Liver (tissue), 9 donors: ENCODE data around the gene EXO1. TPM values are rescaled to one million over a fixed set of nuclear protein-coding genes. Genes with fewer than 3 reads are reported as not detected.

Experiments used
- DNase-seq: peaks from one replicate; pipeline ENCODE4 v3.0.0-alpha.2; 2017; ENCODE audit warnings: low spot score
- H3K27ac ChIP-seq, 2 donors: one replicate each; pipeline ENCODE4 v1.7.0; 2013; ENCODE audit warnings: inconsistent platforms in 2 of 2, low read length in 2 of 2, control low read depth in 1 of 2, low read depth in 1 of 2, mild to moderate bottlenecking in 1 of 2
- H3K27me3 ChIP-seq, 4 donors: one replicate each; pipeline versions ENCODE4 v1.6.1 to v1.7.0; 2013; ENCODE audit warnings: low read length in 3 of 4, inconsistent platforms in 1 of 4, mild to moderate bottlenecking in 1 of 4, moderate library complexity in 1 of 4; ENCODE audit not compliant: control insufficient read depth in 4 of 4, insufficient read depth in 4 of 4
- H3K36me3 ChIP-seq, 4 donors: one replicate each; pipeline versions ENCODE4 v1.6.1 to v1.7.0; 2013; ENCODE audit warnings: low read length in 3 of 4, mild to moderate bottlenecking in 3 of 4, low read depth in 1 of 4, moderate library complexity in 1 of 4; ENCODE audit not compliant: control insufficient read depth in 4 of 4, insufficient read depth in 3 of 4
- H3K4me1 ChIP-seq, 4 donors: one replicate each; pipeline versions ENCODE4 v1.6.1 to v1.7.0; 2013; ENCODE audit warnings: low read length in 3 of 4, mild to moderate bottlenecking in 3 of 4, moderate library complexity in 1 of 4; ENCODE audit not compliant: control insufficient read depth in 4 of 4, insufficient read depth in 4 of 4
- H3K4me3 ChIP-seq, 3 donors: one replicate each; pipeline versions ENCODE4 v1.6.1 to v1.7.0; 2013; ENCODE audit warnings: low read length in 3 of 3, control low read depth in 1 of 3, low read depth in 1 of 3, mild to moderate bottlenecking in 1 of 3
- H3K9ac ChIP-seq, 2 donors: one replicate each; pipeline ENCODE4 v1.7.0; 2013; ENCODE audit warnings: low read length in 2 of 2, mild to moderate bottlenecking in 2 of 2, moderate library complexity in 2 of 2, control low read depth in 1 of 2, low read depth in 1 of 2
- H3K9me3 ChIP-seq, 4 donors: one replicate each; pipeline versions ENCODE4 v1.6.1 to v1.7.0; 2013; ENCODE audit warnings: low read length in 3 of 4; ENCODE audit not compliant: control insufficient read depth in 4 of 4
- EGR1 ChIP-seq, 2 donors: IDR thresholded peaks; 2 replicates each; pipeline ENCODE4 v1.6.1; 2016 to 2018; ENCODE audit warnings: antibody characterized with exemption in 2 of 2, low read depth in 2 of 2
- FOXA1 ChIP-seq: IDR thresholded peaks from 2 replicates; pipeline ENCODE4 v1.6.1; 2016; ENCODE audit warnings: antibody characterized with exemption
- FOXA2 ChIP-seq: IDR thresholded peaks from 2 replicates; pipeline ENCODE4 v1.6.1; 2016; ENCODE audit warnings: antibody characterized with exemption
- GABPA ChIP-seq, 2 donors: IDR thresholded peaks in 1 of 2; conservative IDR thresholded peaks in 1 of 2; 2 replicates each; pipeline ENCODE4 v1.6.1; 2016; ENCODE audit warnings: antibody characterized with exemption in 2 of 2, mild to moderate bottlenecking in 1 of 2, moderate library complexity in 1 of 2
- HNF4A ChIP-seq, 2 donors: conservative IDR thresholded peaks; 2 replicates each; pipeline ENCODE4 v1.6.1; 2016; ENCODE audit warnings: antibody characterized with exemption in 2 of 2, mild to moderate bottlenecking in 2 of 2
- HNF4G ChIP-seq: IDR thresholded peaks from 2 replicates; pipeline ENCODE4 v1.6.1; 2016; ENCODE audit warnings: antibody characterized with exemption
- JUND ChIP-seq, 2 donors: IDR thresholded peaks; 2 replicates each; pipeline ENCODE4 v1.6.1; 2016; ENCODE audit warnings: antibody characterized with exemption in 2 of 2
- NR2F2 ChIP-seq: IDR thresholded peaks from 2 replicates; pipeline ENCODE4 v1.6.1; 2016; ENCODE audit warnings: antibody characterized with exemption
- RAD21 ChIP-seq, 2 donors: IDR thresholded peaks; 2 replicates each; pipeline ENCODE4 v1.6.1; 2016; ENCODE audit warnings: antibody characterized with exemption in 2 of 2, mild to moderate bottlenecking in 2 of 2
- RXRA ChIP-seq, 2 donors: IDR thresholded peaks; 2 replicates each; pipeline ENCODE4 v1.6.1; 2017 to 2018; ENCODE audit warnings: antibody characterized with exemption in 2 of 2, mild to moderate bottlenecking in 1 of 2
- SP1 ChIP-seq: IDR thresholded peaks from 2 replicates; pipeline ENCODE4 v1.6.1; 2018; ENCODE audit warnings: antibody characterized with exemption, mild to moderate bottlenecking
- TAF1 ChIP-seq: conservative IDR thresholded peaks from 2 replicates; pipeline ENCODE4 v1.6.1; 2016; ENCODE audit warnings: antibody characterized with exemption, mild to moderate bottlenecking
- YY1 ChIP-seq: IDR thresholded peaks from 2 replicates; pipeline ENCODE4 v1.6.1; 2016; ENCODE audit warnings: antibody characterized with exemption, mild to moderate bottlenecking
- WGBS: extraction: QIAGEN DNeasy Blood & Tissue Kit; methylation state at CpG from one replicate; pipeline ENCODE4 v1.1.7; 2013; 5-methylcytosine and 5-hydroxymethylcytosine counted together
- polyA plus RNA-seq, 2 donors: library from polyadenylated mRNA; stranded (reverse) in 1 of 2; unstranded in 1 of 2; fragments of 200-250 nt in 1 of 2; fragments of >200 nt in 1 of 2; fragmentation: Nextera tagmentation in 1 of 2; extraction: Ambion mirVana in 1 of 2; gene quantifications; one replicate each; pipeline versions ENCODE4 v1.2.1 to v1.2.3, GENCODE V29; 2013 to 2015
- total RNA-seq, 2 donors: library from RNA; depleted of rRNA; stranded (reverse); fragments of >200 nt; gene quantifications; one replicate each; pipeline ENCODE4 v1.2.3, GENCODE V29; 2014
- TF ChIP-seq, protein P1 (sequence below): IDR thresholded peaks from 2 replicates; pipeline ENCODE4 v1.6.1; 2016; ENCODE audit warnings: antibody characterized with exemption
- TF ChIP-seq, protein P2 (sequence below): IDR thresholded peaks from 2 replicates; pipeline ENCODE4 v1.6.1; 2016; ENCODE audit warnings: antibody characterized with exemption
- TF ChIP-seq, protein P3 (sequence below): IDR thresholded peaks from 2 replicates; pipeline ENCODE4 v1.6.1; 2016; ENCODE audit warnings: antibody characterized with exemption, mild to moderate bottlenecking
- TF ChIP-seq, protein P4 (sequence below): IDR thresholded peaks from 2 replicates; pipeline ENCODE4 v1.6.1; 2016; ENCODE audit warnings: antibody characterized with exemption
- TF ChIP-seq, protein P5 (sequence below): fragments of 150-350 bp; IDR thresholded peaks from 2 replicates; pipeline ENCODE4 v1.5.1; 2017; ENCODE audit warnings: improper control_type of control experiment, low read depth, low read length; ENCODE audit not compliant: missing input control
- donor health status: healthy.
- donor health status: healthy.
- donor health status: healthy.
- donor health status: healthy.
- donor health status: healthy.

The EXO1 gene
- total RNA-seq: 10 to 100 TPM in 1 of 2 donors, under 1 TPM in 1; 0.25 to 16.2 TPM
- polyA plus RNA-seq: under 1 TPM; 0.44 to 0.51 TPM

DNA sequence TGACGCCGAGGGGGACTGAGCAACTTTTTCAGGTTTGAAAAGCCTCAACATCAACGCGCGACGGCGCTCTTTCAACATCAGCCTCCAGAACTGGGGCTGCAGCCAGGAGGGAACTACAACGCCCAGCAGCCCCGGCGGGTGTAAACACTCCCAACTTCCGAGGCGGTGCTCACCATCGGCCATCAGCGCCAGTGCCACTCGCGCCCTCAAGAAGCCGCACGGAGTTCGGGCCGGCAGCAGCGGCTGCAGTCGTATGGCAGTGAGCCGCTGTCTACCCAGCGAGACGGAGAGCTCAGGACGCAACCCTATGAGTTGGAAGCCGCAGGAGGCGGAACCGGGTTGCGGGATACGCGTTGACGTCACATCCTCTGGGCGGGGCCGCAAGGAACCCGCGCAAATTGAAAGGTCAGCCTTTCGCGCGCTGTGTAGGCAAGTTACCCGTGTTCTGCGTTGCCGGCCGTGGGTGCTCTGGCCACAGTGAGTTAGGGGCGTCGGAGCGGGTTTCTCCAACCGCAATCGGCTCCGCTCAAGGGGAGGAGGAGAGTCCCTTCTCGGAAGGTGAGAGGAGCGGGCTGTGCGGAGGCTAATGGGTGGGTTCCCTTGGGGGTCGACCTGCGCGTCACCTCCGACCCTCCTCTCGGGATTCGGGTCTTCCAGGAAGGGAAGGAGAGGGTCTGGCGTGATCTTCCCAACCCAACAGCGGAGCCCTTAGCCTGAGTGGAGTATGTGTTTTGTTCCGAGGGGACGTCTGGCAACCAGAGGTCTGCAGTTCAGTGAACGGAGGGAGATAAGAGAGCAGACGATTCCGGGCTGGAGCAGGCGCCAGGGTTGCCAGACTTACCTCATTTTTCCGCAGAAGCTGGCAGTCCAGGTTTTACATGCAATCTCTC is at the start of gene EXO1:
TSS of gene EXO1 (plus strand) at position 409 of the 890 bp plus-strand sequence. CDS start 2,222 bp downstream, outside the sequence.
- H3K4me1 ChIP-seq: peaks cover 5 to 12% (median 11%) of the 10 kb centered on the region in 4 donors
- no peaks in the 10 kb centered on the region for H3K36me3 ChIP-seq
- 1% methylated on average over 68 of the region's 68 CpGs for WGBS
- H3K4me3 ChIP-seq: peak within 1 kb of the TSS; percentile 58 to 97 (median 97)
- no peaks in the 10 kb centered on the region for H3K9me3 ChIP-seq
- H3K27me3 ChIP-seq: no peaks in the 10 kb centered on the region
- peak within 1 kb of the TSS; percentile 99 to 100 for H3K27ac ChIP-seq
- peak; percentile 93 for DNase-seq
- H3K9ac ChIP-seq: peak within 1 kb of the TSS; percentile 71 to 83
- TF ChIP-seq, protein P1, sequence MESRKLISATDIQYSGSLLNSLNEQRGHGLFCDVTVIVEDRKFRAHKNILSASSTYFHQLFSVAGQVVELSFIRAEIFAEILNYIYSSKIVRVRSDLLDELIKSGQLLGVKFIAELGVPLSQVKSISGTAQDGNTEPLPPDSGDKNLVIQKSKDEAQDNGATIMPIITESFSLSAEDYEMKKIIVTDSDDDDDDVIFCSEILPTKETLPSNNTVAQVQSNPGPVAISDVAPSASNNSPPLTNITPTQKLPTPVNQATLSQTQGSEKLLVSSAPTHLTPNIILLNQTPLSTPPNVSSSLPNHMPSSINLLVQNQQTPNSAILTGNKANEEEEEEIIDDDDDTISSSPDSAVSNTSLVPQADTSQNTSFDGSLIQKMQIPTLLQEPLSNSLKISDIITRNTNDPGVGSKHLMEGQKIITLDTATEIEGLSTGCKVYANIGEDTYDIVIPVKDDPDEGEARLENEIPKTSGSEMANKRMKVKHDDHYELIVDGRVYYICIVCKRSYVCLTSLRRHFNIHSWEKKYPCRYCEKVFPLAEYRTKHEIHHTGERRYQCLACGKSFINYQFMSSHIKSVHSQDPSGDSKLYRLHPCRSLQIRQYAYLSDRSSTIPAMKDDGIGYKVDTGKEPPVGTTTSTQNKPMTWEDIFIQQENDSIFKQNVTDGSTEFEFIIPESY: no peak
- TF ChIP-seq RAD21 (IDR thresholded peaks at IDR 0.05) (peak; percentile 43 to 44), NR2F2 (no peak), RXRA (IDR thresholded peaks at IDR 0.05) (no peak), SP1 (peak; percentile 46), HNF4A (conservative IDR thresholded peaks at IDR 0.05) (no peak), EGR1 (IDR thresholded peaks at IDR 0.05; ENCODE audit: low read depth in 2 of 2) (no peak), FOXA2 (no peak), JUND (IDR thresholded peaks at IDR 0.05) (no peak), TAF1 (no peak), GABPA (IDR thresholded peaks at IDR 0.05 in 1 of 2, conservative IDR thresholded peaks at IDR 0.05 in 1 of 2) (peak; percentile 72 to 94), FOXA1 (no peak), HNF4G (no peak), YY1 (peak; percentile 73)
- TF ChIP-seq, protein P2, sequence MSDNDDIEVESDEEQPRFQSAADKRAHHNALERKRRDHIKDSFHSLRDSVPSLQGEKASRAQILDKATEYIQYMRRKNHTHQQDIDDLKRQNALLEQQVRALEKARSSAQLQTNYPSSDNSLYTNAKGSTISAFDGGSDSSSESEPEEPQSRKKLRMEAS: peak; percentile 56
- TF ChIP-seq, protein P3, sequence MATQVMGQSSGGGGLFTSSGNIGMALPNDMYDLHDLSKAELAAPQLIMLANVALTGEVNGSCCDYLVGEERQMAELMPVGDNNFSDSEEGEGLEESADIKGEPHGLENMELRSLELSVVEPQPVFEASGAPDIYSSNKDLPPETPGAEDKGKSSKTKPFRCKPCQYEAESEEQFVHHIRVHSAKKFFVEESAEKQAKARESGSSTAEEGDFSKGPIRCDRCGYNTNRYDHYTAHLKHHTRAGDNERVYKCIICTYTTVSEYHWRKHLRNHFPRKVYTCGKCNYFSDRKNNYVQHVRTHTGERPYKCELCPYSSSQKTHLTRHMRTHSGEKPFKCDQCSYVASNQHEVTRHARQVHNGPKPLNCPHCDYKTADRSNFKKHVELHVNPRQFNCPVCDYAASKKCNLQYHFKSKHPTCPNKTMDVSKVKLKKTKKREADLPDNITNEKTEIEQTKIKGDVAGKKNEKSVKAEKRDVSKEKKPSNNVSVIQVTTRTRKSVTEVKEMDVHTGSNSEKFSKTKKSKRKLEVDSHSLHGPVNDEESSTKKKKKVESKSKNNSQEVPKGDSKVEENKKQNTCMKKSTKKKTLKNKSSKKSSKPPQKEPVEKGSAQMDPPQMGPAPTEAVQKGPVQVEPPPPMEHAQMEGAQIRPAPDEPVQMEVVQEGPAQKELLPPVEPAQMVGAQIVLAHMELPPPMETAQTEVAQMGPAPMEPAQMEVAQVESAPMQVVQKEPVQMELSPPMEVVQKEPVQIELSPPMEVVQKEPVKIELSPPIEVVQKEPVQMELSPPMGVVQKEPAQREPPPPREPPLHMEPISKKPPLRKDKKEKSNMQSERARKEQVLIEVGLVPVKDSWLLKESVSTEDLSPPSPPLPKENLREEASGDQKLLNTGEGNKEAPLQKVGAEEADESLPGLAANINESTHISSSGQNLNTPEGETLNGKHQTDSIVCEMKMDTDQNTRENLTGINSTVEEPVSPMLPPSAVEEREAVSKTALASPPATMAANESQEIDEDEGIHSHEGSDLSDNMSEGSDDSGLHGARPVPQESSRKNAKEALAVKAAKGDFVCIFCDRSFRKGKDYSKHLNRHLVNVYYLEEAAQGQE: no peak
- TF ChIP-seq, protein P4, sequence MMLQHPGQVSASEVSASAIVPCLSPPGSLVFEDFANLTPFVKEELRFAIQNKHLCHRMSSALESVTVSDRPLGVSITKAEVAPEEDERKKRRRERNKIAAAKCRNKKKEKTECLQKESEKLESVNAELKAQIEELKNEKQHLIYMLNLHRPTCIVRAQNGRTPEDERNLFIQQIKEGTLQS: no peak
- TF ChIP-seq, protein P5, sequence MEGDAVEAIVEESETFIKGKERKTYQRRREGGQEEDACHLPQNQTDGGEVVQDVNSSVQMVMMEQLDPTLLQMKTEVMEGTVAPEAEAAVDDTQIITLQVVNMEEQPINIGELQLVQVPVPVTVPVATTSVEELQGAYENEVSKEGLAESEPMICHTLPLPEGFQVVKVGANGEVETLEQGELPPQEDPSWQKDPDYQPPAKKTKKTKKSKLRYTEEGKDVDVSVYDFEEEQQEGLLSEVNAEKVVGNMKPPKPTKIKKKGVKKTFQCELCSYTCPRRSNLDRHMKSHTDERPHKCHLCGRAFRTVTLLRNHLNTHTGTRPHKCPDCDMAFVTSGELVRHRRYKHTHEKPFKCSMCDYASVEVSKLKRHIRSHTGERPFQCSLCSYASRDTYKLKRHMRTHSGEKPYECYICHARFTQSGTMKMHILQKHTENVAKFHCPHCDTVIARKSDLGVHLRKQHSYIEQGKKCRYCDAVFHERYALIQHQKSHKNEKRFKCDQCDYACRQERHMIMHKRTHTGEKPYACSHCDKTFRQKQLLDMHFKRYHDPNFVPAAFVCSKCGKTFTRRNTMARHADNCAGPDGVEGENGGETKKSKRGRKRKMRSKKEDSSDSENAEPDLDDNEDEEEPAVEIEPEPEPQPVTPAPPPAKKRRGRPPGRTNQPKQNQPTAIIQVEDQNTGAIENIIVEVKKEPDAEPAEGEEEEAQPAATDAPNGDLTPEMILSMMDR: no peak
